ENCODE results near the gene AMMECR1.

DNA sequence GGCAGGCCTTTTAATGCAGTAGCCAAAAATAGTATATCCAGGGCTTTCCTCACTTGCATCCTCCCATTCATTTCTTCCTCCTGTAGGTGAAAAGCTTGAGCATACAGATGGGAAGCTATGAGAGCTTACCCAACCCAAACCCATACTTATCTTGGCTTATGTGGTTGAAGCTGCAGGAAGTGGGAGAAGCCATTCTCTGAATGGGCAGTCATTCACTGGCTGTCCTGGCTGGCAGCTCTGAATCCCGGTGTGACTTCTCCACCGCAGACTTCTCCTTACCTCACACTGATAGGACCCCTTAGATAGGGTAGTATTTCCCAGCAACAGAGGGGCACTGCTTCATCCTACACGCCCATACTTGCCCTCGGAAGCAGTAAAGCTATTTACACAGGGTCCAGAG lies 125.4 kb downstream of the AMMECR1 start:
- TF ChIP-seq, protein P1, sequence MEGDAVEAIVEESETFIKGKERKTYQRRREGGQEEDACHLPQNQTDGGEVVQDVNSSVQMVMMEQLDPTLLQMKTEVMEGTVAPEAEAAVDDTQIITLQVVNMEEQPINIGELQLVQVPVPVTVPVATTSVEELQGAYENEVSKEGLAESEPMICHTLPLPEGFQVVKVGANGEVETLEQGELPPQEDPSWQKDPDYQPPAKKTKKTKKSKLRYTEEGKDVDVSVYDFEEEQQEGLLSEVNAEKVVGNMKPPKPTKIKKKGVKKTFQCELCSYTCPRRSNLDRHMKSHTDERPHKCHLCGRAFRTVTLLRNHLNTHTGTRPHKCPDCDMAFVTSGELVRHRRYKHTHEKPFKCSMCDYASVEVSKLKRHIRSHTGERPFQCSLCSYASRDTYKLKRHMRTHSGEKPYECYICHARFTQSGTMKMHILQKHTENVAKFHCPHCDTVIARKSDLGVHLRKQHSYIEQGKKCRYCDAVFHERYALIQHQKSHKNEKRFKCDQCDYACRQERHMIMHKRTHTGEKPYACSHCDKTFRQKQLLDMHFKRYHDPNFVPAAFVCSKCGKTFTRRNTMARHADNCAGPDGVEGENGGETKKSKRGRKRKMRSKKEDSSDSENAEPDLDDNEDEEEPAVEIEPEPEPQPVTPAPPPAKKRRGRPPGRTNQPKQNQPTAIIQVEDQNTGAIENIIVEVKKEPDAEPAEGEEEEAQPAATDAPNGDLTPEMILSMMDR (IDR thresholded peaks at IDR 0.05; ENCODE audit: low read depth, low read length), result no peak
- no peak for TF ChIP-seq POLR2A (IDR thresholded peaks at IDR 0.05; ENCODE audit: extremely low read depth, insufficient read length)

All from NB4 (cell line).